Upper lobe of left lung (tissue), 6 donors: ENCODE data around the gene DMD. TPM values are rescaled to one million over a fixed set of nuclear protein-coding genes. Genes with fewer than 3 reads are reported as not detected.

ENCODE experiments used
- ATAC-seq, 2 donors: fragments of 200-7000 bp; cut with Tn5 transposase; one replicate each; pipeline ENCODE4 v1.9.1; 2022; ENCODE audit warnings: mild to moderate bottlenecking in 2 of 2, moderate library complexity in 2 of 2; ENCODE audit not compliant: low FRiP score in 2 of 2
- DNase-seq, 2 donors: peaks; one replicate each; pipeline ENCODE4 v3.0.0-alpha.2; 2019 to 2020
- H3K27ac ChIP-seq, 4 donors: fragments of 200-600 bp; sonication (generic); one replicate each; pipeline ENCODE4 v1.5.1; 2016 to 2019
- H3K27me3 ChIP-seq, 4 donors: fragments of 200-600 bp; sonication (generic); one replicate each; pipeline ENCODE4 v1.5.1; 2017 to 2019
- H3K36me3 ChIP-seq, 4 donors: fragments of 200-600 bp; sonication (generic); one replicate each; pipeline ENCODE4 v1.5.1; 2016 to 2019
- H3K4me1 ChIP-seq, 4 donors: fragments of 200-600 bp; sonication (generic); one replicate each; pipeline ENCODE4 v1.5.1; 2018 to 2019
- H3K4me3 ChIP-seq, 4 donors: fragments of 200-600 bp; sonication (generic); one replicate each; pipeline ENCODE4 v1.5.1; 2017 to 2019; ENCODE audit warnings: mild to moderate bottlenecking in 2 of 4, moderate library complexity in 1 of 4
- H3K9me3 ChIP-seq, 4 donors: fragments of 200-600 bp; sonication (generic); one replicate each; pipeline ENCODE4 v1.5.1; 2018 to 2019
- EP300 ChIP-seq, 4 donors: sonication (generic); formaldehyde crosslinking; IDR thresholded peaks; one replicate each; pipeline ENCODE4 v1.5.1; 2017; ENCODE audit warnings: antibody characterized with exemption in 4 of 4, control low read depth in 2 of 4
- POLR2A ChIP-seq, 4 donors: fragments of 450-650 bp; IDR thresholded peaks; one replicate each; pipeline ENCODE4 v1.5.1; 2016 to 2017; ENCODE audit warnings: antibody characterized with exemption in 4 of 4, mild to moderate bottlenecking in 2 of 4
- POLR2AphosphoS5 ChIP-seq, 2 donors: sonication (generic); formaldehyde crosslinking; IDR thresholded peaks; one replicate each; pipeline ENCODE4 v1.5.1; 2017; ENCODE audit warnings: antibody characterized with exemption in 2 of 2
- WGBS, 2 donors: methylation state at CpG; one replicate each; pipeline ENCODE4 v1.1.5; 2017 to 2018; 5-methylcytosine and 5-hydroxymethylcytosine counted together
- total RNA-seq, 6 donors: library from RNA; depleted of rRNA in 4 of 6; stranded (reverse); fragments of >200 nt in 4 of 6; gene quantifications; one replicate each; pipeline versions ENCODE4 v1.1.0 to v1.2.1, GENCODE V29; 2016 to 2021
- TF ChIP-seq, protein P1 (sequence below), 6 experiments: fragments of 450-650 bp in 4 of 6; fragments of 200-600 bp in 2 of 6; sonication (generic) in 2 of 6; IDR thresholded peaks; one replicate each; pipeline ENCODE4 v1.5.1; 2016 to 2019; ENCODE audit warnings: antibody characterized with exemption in 6 of 6
- donor health status: DM: no; HTN: no; CAD: no; lungs with moderate emphysema.
- donor health status: DM: no; HTN: yes; CAD: no; lungs with severe emphysema.

DMD gene
- total RNA-seq, 6 donors from 2014 or later = 12.5 to 37.0 (median 24.0) TPM

- Histone ChIP-seq H3K36me3 (no peaks in the 10 kb centered on the region), H3K4me1 (no peaks in the 10 kb centered on the region), H3K27ac (no peak overlapping the region), H3K9me3 (no peaks in the 10 kb centered on the region), H3K4me3 (no peak overlapping the region), H3K27me3 (no peaks in the 10 kb centered on the region)
- 49 to 52% methylated on average over 2 of the region's 2 CpGs for WGBS, 2 donors
- ATAC-seq (no peak), DNase-seq (no peak)
- TF ChIP-seq POLR2A (IDR thresholded peaks at IDR 0.05) = no peak
- TF ChIP-seq POLR2AphosphoS5 (IDR thresholded peaks at IDR 0.05) = no peak
- TF ChIP-seq, protein P1, sequence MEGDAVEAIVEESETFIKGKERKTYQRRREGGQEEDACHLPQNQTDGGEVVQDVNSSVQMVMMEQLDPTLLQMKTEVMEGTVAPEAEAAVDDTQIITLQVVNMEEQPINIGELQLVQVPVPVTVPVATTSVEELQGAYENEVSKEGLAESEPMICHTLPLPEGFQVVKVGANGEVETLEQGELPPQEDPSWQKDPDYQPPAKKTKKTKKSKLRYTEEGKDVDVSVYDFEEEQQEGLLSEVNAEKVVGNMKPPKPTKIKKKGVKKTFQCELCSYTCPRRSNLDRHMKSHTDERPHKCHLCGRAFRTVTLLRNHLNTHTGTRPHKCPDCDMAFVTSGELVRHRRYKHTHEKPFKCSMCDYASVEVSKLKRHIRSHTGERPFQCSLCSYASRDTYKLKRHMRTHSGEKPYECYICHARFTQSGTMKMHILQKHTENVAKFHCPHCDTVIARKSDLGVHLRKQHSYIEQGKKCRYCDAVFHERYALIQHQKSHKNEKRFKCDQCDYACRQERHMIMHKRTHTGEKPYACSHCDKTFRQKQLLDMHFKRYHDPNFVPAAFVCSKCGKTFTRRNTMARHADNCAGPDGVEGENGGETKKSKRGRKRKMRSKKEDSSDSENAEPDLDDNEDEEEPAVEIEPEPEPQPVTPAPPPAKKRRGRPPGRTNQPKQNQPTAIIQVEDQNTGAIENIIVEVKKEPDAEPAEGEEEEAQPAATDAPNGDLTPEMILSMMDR (IDR thresholded peaks at IDR 0.05) = no peak
- no peak for TF ChIP-seq EP300 (IDR thresholded peaks at IDR 0.05)
These were observed 1073.8 kb downstream of the DMD start for GRCh38 chrX:32137525-32137924.

DNA sequence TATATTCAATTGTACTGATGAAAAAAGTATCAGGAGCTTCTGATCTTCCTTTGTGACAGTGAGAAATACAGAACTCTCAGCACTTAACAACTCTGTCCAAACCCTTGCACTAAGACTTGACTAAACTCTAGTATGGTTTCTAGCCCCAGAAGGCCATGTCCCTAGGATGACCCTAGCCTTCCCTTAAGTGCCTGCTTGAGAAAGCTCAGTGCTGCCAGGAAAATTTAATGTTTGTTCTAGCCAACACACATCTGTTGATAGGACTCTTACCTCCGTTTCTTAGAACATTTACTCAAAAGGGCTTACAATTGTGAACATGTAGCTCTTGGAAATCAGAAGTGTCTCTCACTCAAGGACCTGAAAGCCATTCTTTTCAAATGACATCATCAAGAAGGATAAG is 1084.4 kb downstream of the DMD start:
- peak in 1 of 2 donors; percentile 61 for ATAC-seq
- TF ChIP-seq EP300 (IDR thresholded peaks at IDR 0.05) (peak in 1 of 4 donors; percentile 11), POLR2A (IDR thresholded peaks at IDR 0.05) (no peak)
- H3K27me3 ChIP-seq = no peaks in the 10 kb centered on the region
- DNase-seq = peak in 1 of 2 donors; percentile 24
- 31 to 46% methylated on average over 1 of the region's 1 CpG for WGBS, 2 donors
- no peak overlapping the region for H3K4me3 ChIP-seq
- no peaks in the 10 kb centered on the region for H3K9me3 ChIP-seq
- H3K27ac ChIP-seq = no peak overlapping the region
- H3K4me1 ChIP-seq = no peaks in the 10 kb centered on the region
- H3K36me3 ChIP-seq = no peaks in the 10 kb centered on the region

- Histone ChIP-seq H3K36me3 (no peaks in the 10 kb centered on the region), H3K27me3 (no peaks in the 10 kb centered on the region), H3K4me1 (no peaks in the 10 kb centered on the region), H3K4me3 (no peak overlapping the region), H3K9me3 (no peaks in the 10 kb centered on the region), H3K27ac (no peak overlapping the region)
- DNase-seq (no peak), ATAC-seq (no peak)
- TF ChIP-seq POLR2A (IDR thresholded peaks at IDR 0.05) (no peak), EP300 (IDR thresholded peaks at IDR 0.05) (no peak)
- 83 to 86% methylated on average over 1 to 8 of the region's 8 CpGs for WGBS, 2 donors
These were observed 1092.5 kb downstream of the DMD start for GRCh38 chrX:32118832-32119231.

DNA sequence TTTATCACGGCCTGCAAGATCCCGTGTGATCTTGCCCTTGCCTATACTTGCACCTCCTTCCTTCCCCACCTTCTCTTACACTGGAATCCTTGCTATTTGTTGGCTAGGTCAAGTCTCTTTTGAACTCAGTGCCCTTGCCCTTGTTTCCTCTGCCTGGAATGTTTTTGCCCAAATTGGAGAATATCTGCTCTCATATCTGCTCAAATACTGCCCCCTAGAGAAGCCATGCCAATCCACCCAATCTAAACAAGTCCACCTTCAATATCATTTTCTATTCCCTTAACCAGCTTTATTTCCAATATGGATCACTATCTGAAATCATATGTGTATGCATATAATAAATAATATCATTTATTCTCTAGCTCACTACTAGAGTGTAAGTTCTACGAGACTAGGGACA is 1095.3 kb downstream of the DMD start:
- WGBS, 2 donors = 70 to 71% methylated on average over 3 of the region's 3 CpGs
- no peaks in the 10 kb centered on the region for H3K36me3 ChIP-seq
- no peak for ATAC-seq
- H3K27me3 ChIP-seq = no peaks in the 10 kb centered on the region
- no peaks in the 10 kb centered on the region for H3K9me3 ChIP-seq
- DNase-seq = no peak
- no peak for TF ChIP-seq POLR2AphosphoS5 (IDR thresholded peaks at IDR 0.05)
- no peak for TF ChIP-seq POLR2A (IDR thresholded peaks at IDR 0.05)
- TF ChIP-seq, protein P1 (IDR thresholded peaks at IDR 0.05) = no peak
- no peak for TF ChIP-seq EP300 (IDR thresholded peaks at IDR 0.05)
- no peaks in the 10 kb centered on the region for H3K4me1 ChIP-seq
- no peak overlapping the region for H3K27ac ChIP-seq
- no peak overlapping the region for H3K4me3 ChIP-seq

DNA sequence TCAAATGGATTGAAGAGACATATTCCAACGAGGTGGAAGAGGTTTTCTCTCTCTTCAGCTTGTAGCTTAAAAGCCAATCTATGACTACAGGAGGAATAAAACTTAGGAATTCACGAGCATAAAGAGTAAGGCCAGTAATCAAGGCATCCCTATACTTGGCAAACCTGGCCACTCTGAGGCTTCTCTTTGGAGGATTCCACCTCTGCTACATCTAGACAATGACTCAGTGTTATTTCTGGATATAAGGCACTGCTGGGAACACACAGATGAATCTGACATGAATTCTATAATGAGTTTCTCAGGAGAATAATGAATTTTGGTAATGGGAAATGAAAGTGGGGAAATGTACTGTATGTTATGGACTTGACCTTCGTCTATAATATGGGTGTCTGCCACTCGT is 1123.7 kb downstream of the DMD start:
- H3K9me3 ChIP-seq = no peaks in the 10 kb centered on the region
- ATAC-seq (no peak), DNase-seq (no peak)
- H3K36me3 ChIP-seq = no peaks in the 10 kb centered on the region
- H3K4me3 ChIP-seq = no peak overlapping the region
- TF ChIP-seq EP300 (IDR thresholded peaks at IDR 0.05) (no peak), POLR2A (IDR thresholded peaks at IDR 0.05) (no peak), POLR2AphosphoS5 (IDR thresholded peaks at IDR 0.05) (no peak)
- TF ChIP-seq, protein P1 (IDR thresholded peaks at IDR 0.05) = no peak
- no peak overlapping the region for H3K27ac ChIP-seq
- 47 to 81% methylated on average over 4 of the region's 4 CpGs for WGBS, 2 donors
- H3K4me1 ChIP-seq = no peaks in the 10 kb centered on the region
- no peaks in the 10 kb centered on the region for H3K27me3 ChIP-seq

GRCh38 chrX:32084757-32085156 is 1126.6 kb downstream of the DMD start:
- DNase-seq (no peak), ATAC-seq (no peak)
- Histone ChIP-seq H3K27ac (no peak overlapping the region), H3K4me3 (no peak overlapping the region), H3K27me3 (no peaks in the 10 kb centered on the region), H3K4me1 (no peaks in the 10 kb centered on the region), H3K36me3 (no peaks in the 10 kb centered on the region), H3K9me3 (no peaks in the 10 kb centered on the region)
- 84 to 89% methylated on average over 7 of the region's 7 CpGs for WGBS, 2 donors
- no peak for TF ChIP-seq POLR2A (IDR thresholded peaks at IDR 0.05)
- TF ChIP-seq POLR2AphosphoS5 (IDR thresholded peaks at IDR 0.05) = no peak
- TF ChIP-seq, protein P1 (IDR thresholded peaks at IDR 0.05) = no peak
- TF ChIP-seq EP300 (IDR thresholded peaks at IDR 0.05) = no peak
